ENCODE results near the gene APOM.

The APOM gene

GRCh38 chr6:31686483-31686882, 30.8 kb downstream of the APOM start:
- DNase-seq = no peak

DNA sequence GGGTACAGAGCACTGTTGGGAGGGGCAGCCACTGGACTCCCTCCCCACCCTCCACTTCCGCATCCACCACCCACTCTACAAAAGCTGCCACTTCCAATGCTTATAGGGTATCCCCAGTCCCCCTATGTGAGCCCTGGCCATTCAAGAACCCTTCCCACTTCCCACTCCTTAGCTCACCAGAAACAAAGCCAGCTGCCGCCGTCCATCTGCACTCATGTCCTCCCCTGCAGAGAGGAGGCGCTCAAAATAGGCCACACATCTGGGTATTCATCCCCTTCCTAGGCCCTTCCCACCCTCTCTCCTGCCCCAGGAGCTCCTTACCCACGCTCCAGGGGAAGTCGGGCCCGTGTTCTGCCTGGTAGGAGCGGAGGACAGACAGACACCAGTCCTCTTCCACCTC, 31.6 kb downstream of the APOM start:
- no peak for DNase-seq

DNA sequence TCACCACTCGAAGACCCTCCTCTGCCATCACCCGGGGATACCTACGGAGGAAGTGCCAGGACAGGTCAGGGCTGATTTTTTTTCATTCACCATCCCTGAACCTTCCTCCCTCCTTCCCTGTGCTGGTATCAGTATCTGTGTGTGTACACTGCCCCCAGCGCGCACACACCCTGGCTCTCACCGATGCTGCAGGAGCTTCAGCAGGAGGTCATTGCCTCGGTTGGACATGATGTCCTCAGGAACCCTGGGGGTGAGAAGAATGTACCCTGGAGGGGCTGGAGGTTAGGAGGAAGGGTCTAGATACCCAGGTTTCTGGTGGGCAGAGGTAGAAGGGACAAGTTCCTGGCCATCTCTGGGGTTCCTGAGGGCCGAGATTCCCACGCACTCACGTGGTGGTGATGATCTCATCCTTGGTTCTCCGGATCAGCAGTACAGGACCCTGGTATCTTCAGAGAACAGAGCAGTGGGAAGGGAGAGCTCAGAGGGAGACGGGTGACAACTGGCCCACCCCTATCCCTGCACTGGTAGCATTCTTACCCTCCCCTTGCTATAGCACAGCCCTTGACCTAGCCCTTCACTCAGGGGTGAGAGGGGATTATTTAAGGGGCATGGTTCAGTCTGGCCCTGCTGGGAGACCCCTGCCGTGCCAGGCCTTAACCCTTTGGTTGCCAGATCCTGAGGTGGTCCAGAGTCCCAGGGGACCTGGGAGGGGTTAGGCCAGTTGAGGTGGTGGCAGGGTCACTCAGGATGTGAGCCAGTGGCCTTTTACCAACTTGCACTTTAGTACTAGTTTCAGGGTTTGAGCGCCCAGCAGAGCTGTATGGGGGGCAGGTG, 32.4 kb downstream of the APOM start:
- DNase-seq = no peak

- DNase-seq = no peak
These were observed 33.8 kb downstream of the APOM start for GRCh38 chr6:31689249-31690110.

DNA sequence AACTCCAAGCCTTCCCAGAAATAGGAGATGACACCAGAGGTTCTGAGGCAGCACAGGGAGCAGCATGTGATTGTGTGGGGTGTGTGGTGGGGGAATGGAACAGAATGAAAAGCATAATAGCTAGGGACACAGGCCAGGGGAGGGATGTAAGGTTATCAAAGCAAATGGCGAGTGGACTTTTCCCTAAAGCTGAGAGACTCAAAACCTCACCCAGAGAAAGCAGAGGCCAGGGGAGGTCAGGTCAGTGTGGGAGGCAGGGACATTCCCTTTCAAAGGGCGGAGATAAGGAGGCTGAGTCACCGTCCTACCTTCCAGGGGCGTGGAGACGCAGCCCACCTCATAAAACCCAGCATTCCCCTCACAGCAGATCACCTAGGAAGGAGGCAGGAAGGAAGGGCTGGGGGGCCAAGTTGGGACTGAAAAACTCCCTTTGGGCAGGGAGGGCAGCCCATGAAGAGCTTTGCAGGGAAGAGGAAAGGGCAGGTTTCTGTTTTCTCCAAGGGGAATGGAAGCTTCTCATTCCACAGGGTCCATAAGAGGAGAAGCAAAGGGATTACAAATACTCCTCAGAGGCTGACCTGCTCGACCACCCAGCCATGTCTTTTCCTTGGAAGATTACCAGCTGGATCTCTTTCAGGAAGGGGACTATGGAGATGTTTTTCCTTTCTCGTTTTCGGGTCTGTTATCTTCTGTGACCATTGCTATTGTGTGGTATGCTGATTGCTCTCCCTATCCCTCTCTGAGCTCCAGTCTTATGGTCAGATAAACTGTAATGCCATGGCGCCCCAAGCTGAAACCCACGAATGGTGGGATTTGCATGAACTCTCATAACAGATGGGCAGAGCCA, 34.8 kb downstream of the APOM start:
- no peak for DNase-seq

GRCh38 chr6:31691078-31691463, 35.4 kb downstream of the APOM start:
- DNase-seq = no peak

DNA sequence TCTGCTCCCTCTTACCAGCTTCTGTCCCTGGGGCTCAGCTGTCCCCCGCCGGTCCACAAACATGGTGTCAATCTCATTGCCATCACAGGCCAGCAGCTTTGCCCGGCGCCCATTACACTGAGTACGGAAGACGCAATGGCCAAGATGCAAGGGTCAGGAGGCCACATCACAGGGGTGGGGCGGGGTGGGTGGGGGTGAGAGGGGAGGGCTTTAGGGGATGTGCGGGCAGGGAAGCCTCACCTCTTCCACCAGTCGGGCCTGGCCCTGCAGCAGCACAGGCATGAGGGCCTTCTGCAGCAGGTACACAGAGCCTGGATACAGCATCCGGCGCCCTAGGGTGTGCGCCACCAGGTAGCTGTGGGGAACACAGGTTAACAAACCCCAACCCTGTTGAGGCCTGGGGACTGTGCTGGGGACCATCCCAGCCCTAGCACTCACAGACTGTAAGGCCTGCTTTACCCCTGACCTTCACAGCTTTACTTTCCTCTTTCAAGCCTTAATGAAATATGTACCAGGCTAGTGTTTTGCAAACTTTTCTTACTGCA, 35.9 kb downstream of the APOM start:
- DNase-seq = no peak

DNA sequence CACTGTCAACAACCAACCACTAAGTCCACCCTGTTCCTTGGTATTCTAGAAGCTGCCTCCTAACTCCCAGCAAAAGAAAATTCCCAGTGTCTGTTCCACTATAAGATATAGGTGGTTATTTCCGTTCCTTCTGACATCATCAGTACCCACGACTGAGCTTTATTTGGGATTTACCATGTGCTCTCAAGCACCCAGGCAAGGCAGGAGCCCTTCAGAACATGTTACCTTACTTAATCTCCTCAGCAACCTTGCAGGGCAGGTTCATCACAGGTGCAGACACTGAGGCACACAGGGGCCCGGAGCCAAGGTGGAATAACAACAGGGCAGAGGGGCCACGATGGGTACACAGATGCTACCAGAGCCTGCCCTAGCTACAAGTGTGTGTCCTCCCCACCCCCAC, 36.7 kb downstream of the APOM start:
- no peak for DNase-seq

GRCh38 chr6:31692886-31693285, 37.2 kb downstream of the APOM start:
- DNase-seq = no peak

DNA sequence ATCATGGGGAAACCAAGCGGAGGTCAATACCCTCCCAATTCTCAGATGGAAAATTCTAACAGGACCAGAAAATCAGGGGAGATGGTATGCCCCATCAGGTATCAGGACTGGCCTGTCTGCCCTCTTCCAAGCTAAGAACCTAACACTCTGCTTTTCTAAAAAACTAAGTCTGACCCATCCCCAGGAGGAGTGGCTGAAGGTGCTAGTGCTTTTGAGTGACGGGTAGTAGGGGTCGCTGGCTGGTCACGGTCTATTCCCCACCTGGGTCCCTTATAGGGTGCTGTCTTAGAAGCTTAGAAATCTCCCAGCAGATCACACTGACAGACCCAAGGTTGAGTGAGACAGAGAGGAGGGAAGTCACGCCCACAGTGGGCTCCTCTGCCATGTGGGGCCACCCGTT, 37.8 kb downstream of the APOM start:
- DNase-seq = no peak

DNA sequence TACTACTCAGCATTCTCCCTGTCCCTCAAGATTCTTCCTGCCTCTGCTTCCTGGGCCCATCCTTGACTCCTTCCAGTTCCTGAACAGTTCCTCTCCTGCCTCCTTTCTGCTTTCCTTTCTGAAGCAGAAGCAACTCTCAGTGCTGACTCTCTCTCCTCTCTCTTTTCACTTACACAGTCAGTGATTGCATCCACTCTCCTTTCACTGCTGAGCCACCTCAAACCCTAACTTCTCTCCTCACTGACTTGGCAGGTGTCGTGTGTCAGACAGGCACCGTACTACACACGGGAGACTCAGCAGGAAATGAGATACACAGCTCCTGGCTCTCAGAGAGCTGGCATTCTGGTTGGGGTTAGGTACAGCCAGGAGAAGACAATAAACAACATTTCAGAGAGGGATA, 41.9 kb downstream of the APOM start:
- DNase-seq = no peak

DNA sequence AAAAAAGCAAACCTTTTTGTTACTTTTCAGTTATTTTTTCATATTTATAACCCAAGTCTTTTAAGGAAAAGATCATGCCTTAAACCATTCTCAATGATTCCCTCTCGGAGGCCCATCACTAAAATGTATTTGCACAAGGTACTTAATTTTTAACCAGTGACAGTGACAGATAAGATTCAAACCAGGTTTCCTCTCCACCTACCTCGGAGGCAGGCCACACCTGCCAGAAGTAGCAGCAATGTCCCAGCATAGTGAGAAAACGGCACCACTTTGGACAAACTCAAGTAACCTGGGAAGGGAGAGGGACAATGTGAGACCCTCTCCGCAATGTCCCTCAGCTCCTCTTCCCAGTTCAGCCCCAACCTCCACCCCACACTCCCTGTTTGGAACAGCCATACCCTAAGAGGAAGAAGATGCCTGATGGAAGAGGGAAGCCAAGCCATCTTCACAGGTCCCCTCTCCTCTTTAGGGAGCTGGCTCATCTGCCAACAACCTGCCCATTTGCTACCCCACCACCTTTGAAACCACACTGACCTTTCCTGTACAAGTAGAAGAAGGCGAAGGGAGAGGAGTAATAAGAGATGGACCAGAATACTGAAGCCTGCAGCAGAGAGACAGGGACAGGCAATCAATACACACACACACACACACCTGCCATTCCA, 45.2 kb downstream of the APOM start:
- no peak for DNase-seq

DNA sequence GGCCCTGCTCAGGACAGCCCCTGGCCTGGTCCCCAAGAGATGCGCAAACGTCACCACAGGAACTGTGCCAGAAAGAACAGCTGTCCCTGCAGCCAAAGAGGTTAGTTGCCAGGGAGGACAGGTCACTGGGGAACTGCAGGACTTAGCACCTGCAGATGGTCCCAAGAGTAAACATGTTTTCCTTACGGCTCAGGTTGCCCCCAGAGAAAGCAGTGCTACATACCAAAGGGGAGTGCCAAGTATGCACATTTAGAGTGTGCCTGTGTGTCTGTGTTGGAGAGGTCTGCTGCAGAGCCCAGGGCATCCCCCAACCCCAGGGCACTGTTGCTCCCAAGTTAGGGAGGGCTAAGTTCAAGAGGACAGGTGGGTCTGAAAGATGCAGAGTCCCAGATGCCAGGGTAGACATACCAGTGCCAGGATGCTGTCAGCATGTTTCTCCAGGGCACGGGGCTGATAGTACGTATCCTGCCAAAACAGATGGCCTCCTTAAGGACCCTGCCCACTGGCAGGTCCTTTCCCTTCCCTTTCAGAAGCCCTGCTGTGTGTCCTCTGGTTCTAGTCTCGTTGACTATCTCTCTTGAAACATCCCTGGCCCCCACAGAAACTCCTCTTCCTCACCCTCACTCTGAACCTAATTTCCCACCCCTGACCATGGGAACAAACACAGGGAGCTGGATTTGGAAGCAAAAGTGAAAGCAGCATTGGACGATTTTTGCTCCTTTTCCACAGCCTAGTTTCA, 46.1 kb downstream of the APOM start:
- DNase-seq = peak; percentile 53

DNA sequence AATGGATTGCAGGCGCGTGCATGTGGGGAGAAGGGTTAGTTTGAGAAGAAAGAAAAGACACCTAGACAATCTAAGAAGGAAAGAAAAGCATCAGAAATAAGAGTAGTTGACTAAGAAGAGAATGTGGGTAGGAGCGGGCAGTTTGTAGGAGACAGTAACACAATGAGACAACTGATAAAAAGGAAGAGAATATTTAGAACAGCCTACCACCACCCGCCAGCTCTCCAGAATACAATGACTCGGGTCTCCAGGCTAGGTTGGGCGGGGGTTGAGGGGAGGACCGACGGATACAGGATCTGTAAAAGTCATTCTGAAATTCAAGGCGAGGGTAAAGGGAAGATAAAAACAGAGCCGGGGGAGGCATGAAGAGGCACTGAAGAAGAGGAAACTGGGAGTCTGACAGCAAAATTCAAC, 46.7 kb downstream of the APOM start:
- no peak for DNase-seq

DNA sequence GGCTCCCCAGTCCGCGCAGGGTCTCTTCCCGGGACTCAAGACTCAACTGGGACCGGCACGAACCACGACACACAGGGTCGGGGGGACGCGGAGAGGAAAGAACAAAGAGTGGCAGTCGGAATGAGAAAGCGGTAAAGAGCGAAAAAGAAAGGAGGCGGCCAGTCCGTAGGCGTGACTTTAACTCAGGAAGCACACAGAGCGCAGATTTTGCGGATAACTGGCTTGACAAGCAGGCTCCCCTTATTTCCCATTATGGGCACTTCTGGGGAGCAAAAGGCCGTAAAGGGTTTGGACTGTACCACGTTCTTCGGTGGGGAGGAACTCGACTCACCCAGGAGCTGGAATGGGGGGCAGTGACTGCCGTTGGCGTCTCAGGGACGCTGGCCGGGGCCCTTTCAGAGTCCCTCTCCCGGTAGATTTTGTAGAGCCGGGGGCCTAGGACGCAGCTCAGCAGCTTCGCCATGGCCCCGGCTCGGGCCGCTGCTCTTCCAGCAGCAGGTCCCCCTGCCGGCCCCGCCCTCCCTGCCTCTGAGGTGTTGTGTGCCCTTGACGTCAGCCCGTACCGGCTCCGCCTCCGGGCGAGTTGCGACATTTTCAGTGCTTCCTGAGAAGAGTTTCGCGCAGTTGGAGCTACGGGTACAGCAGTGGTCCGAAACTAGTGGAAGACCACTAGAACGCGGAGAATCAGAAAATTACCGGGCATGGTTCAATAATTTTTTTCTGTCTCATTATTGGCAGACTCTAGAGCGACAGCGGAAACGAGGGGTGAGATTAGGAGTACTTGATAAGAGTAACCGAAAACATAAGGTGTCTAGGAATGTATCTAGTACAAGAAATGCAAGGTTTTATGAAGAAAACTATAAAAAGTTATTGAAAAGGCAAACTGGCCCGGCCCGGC, 47.4 kb downstream of the APOM start, which contains the start of gene ABHD16A:
Gene ABHD16A, minus strand, starts transcription at position 506 of the 898 bp plus-strand sequence. Its CDS starts 43 bp downstream, at position 463.
- peak; percentile 99 for DNase-seq

DNA sequence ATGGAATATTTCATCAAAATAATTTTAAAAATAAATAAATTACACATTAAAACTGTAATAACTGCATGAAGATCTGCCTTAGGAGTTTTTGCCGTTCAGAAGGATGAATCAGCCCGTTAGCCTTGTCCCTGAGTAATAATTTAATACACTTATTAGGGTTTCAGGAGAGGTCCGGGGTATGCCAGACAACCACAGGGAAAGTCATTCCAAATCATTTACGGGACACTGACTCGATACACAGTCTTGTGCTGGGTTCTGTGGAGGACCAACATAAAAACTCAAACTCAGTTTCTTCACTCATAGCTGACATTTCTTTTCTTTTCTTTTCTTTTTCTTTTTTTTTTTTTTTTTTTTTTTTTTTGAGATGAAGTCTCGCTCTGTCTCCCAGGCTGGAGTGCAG, 50.2 kb downstream of the APOM start:
- no peak for DNase-seq

- no peak for DNase-seq
These were observed 50.9 kb downstream of the APOM start, which contains the start of gene LY6G6F for GRCh38 chr6:31706599-31706998. LY6G6F (plus strand) TSS chr6:31706866; CDS start chr6:31706907, 41 bp downstream.

- DNase-seq = no peak
These were observed 52.0 kb downstream of the APOM start for GRCh38 chr6:31707701-31708100.
